B cell (primary cell): ENCODE measurements around the gene RPS5. TPM values are rescaled to one million over a fixed set of nuclear protein-coding genes. Genes with fewer than 3 reads are reported as not detected.
"Not testable (repeated sequence)": the region's sequence is repeated elsewhere in the genome, so short reads cannot be mapped to it uniquely, and the experiment has no call there.

ENCODE experiments used
- ATAC-seq: fragments of 200-7000 bp; cut with Tn5 transposase; one replicate; pipeline ENCODE4 v1.10.0; 2021; ENCODE audit warnings: low read depth, mild to moderate bottlenecking, moderate number of reproducible peaks, moderate library complexity
- CTCF ChIA-PET: fragments of 350-600 bp; sonication (Branson Sonifier 250); formaldehyde crosslinking; loops from one replicate; lab custom pipeline; 2021; ENCODE audit warnings: antibody characterized with exemption, inconsistent platforms; lab: Charles Lee
- POLR2A ChIA-PET: fragments of 350-600 bp; sonication (Branson Sonifier 250); formaldehyde crosslinking; loops from one replicate; lab custom pipeline; 2021; ENCODE audit warnings: antibody characterized with exemption; lab: Charles Lee
- DNase-seq: peaks from one replicate; pipeline ENCODE4 v3.0.0; 2013
- H2AFZ ChIP-seq: 2 replicates; pipeline ENCODE4 v1.6.1; 2012; ENCODE audit warnings: mild to moderate bottlenecking, low read depth, low read length; ENCODE audit not compliant: insufficient read depth, poor library complexity, severe bottlenecking
- H3K27ac ChIP-seq, 2 donors: 1 replicate in 1 of 2; 2 replicates in 1 of 2; pipeline ENCODE4 v1.5.1; 2012 to 2013; ENCODE audit warnings: low read length in 2 of 2, mild to moderate bottlenecking in 2 of 2, moderate library complexity in 1 of 2
- H3K27me3 ChIP-seq, 4 experiments: fragments of 200-600 bp in 1 of 4; sonication (generic) in 1 of 4; replicated peaks in 1 of 4; 1 replicate in 2 of 4; 2 replicates in 2 of 4; pipeline versions ENCODE4 v1.6.1 to v1.7.0; 2013 to 2016; ENCODE audit warnings: low read length in 3 of 4, mild to moderate bottlenecking in 2 of 4, mixed read lengths in 1 of 4, moderate library complexity in 1 of 4; ENCODE audit not compliant: insufficient read depth in 4 of 4, control insufficient read depth in 3 of 4; ENCODE audit errors: control extremely low read depth in 1 of 4
- H3K36me3 ChIP-seq, 2 experiments: replicated peaks in 1 of 2; 1 replicate in 1 of 2; 2 replicates in 1 of 2; pipeline versions ENCODE4 v1.6.1 to v1.7.1; 2013; ENCODE audit warnings: low read length in 1 of 2; ENCODE audit not compliant: insufficient read depth in 2 of 2, control insufficient read depth in 1 of 2; ENCODE audit errors: control extremely low read depth in 1 of 2, extremely low read depth in 1 of 2
- H3K4me1 ChIP-seq, 2 donors: fragments of 200-600 bp in 1 of 2; sonication (generic) in 1 of 2; 1 replicate in 1 of 2; 2 replicates in 1 of 2; pipeline versions ENCODE4 v1.5.1 to v1.6.1; 2013 to 2017; ENCODE audit warnings: low read length in 2 of 2; ENCODE audit not compliant: control insufficient read depth in 2 of 2, insufficient read depth in 2 of 2
- H3K4me2 ChIP-seq: replicated peaks from 2 replicates; pipeline ENCODE3; 2012; ENCODE audit warnings: mild to moderate bottlenecking, low read depth, low read length; ENCODE audit not compliant: poor library complexity, severe bottlenecking
- H3K4me3 ChIP-seq, 5 experiments: fragments of 200-600 bp in 1 of 5; sonication (generic) in 1 of 5; 1 replicate in 3 of 5; 2 replicates in 2 of 5; pipeline versions ENCODE4 v1.5.1 to v1.7.0; 2011 to 2016; ENCODE audit warnings: low read length in 4 of 5, mild to moderate bottlenecking in 4 of 5, low read depth in 2 of 5, control low read depth in 1 of 5, moderate library complexity in 1 of 5; ENCODE audit not compliant: insufficient read depth in 1 of 5; ENCODE audit errors: control extremely low read depth in 1 of 5, extremely low read depth in 1 of 5
- H3K79me2 ChIP-seq: fragments of 200-600 bp; sonication (generic); one replicate; pipeline ENCODE4 v1.6.0; 2016; ENCODE audit warnings: low read length; ENCODE audit not compliant: control insufficient read depth, insufficient read depth
- H3K9ac ChIP-seq: fragments of 200-600 bp; sonication (generic); 2 replicates; pipeline ENCODE4 v1.6.1; 2017; ENCODE audit warnings: mild to moderate bottlenecking, low read length, moderate library complexity
- H3K9me3 ChIP-seq, 3 donors: one replicate each; pipeline versions ENCODE4 v1.6.1 to v1.7.1; 2013; ENCODE audit warnings: low read length in 2 of 3; ENCODE audit not compliant: control insufficient read depth in 2 of 3, insufficient read depth in 1 of 3; ENCODE audit errors: control extremely low read depth in 1 of 3
- H4K20me1 ChIP-seq: 2 replicates; pipeline ENCODE4 v1.6.0; 2012; ENCODE audit warnings: mild to moderate bottlenecking, low read length; ENCODE audit not compliant: insufficient read depth, control insufficient read depth, poor library complexity, severe bottlenecking
- H3K27ac Mint-ChIP-seq: one replicate; pipeline ENCODE4 v1.8.0; 2021; ENCODE audit warnings: mixed read lengths
- H3K27me3 Mint-ChIP-seq: one replicate; pipeline ENCODE4 v1.8.0; 2021; ENCODE audit warnings: mixed read lengths
- H3K4me1 Mint-ChIP-seq: one replicate; pipeline ENCODE4 v1.8.0; 2021; ENCODE audit warnings: mixed read lengths
- H3K4me3 Mint-ChIP-seq: one replicate; pipeline ENCODE4 v1.8.0; 2021; ENCODE audit warnings: mixed read lengths
- H3K9me3 Mint-ChIP-seq: one replicate; pipeline ENCODE4 v1.8.0; 2022; ENCODE audit warnings: mixed read lengths; ENCODE audit not compliant: insufficient read depth
- CTCF ChIP-seq: fragments of 200-600 bp; IDR thresholded peaks from one replicate; pipeline ENCODE4 v1.8.0; 2022; ENCODE audit warnings: antibody characterized with exemption, mild to moderate bottlenecking
- EZH2 ChIP-seq: IDR thresholded peaks from 2 replicates; pipeline ENCODE4 v1.6.1; 2012; ENCODE audit warnings: borderline replicate concordance, low read depth, mild to moderate bottlenecking, moderate library complexity, low read length; ENCODE audit not compliant: insufficient read depth, poor library complexity, severe bottlenecking
- WGBS: methylation state at CpG from one replicate; pipeline ENCODE4 v1.1.5; 2013; ENCODE audit warnings: missing lambda C conversion rate; ENCODE audit not compliant: insufficient coverage; 5-methylcytosine and 5-hydroxymethylcytosine counted together
- intact Hi-C: fragments of 100-400 bp; cut with micrococcal nuclease; formaldehyde crosslinking; loops from one replicate; pipeline ENCODE4 v1.10.0; 2022
- polyA plus RNA-seq: library from polyadenylated mRNA; depleted of rRNA; stranded (reverse); fragments of >200 nt; gene quantifications from 2 replicates; pipeline ENCODE4 v1.2.3, GENCODE V29; 2012
- total RNA-seq, 2 donors: library from RNA; stranded (reverse); fragments of 120-200 nt in 1 of 2; gene quantifications; 1 replicate in 1 of 2; 2 replicates in 1 of 2; pipeline versions ENCODE4 v1.2.3 to v1.2.4, GENCODE V29; 2013 to 2022

The RPS5 gene
- total and polyA plus RNA-seq, 2 donors (not counting 1 experiment from before 2014, with no cell fraction given) = 1,311 to 4,330 TPM

DNA sequence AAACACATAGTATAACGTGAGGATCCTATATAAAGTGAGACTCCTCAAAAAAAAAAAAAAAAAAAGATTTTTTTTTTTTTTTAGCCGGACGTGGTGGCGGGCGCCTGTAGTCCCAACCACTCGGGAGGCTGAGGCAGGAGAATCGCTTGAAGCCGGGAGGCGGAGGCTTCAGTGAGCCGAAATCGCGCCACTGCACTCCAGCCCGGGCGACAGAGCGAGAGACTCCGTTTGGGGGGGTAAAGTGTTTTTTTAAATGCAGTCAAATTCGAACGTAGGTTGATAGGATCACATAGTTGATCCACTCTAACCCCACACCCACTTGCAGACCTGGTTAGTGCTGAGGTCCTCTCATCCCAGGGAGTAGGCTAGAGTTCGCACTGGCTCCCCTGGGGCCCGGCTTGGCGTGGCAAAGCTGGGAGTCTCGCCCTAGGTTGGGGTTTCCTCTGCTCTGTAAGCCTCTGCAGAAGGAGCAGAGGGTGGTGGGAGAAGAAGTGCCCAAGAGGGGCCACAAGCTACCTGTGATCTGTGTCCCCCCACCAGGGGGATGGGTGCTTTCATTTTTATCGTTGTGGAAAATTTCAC, 14.9 kb downstream of the RPS5 start:
- no peaks in the 10 kb centered on the region for H3K36me3 ChIP-seq
- ATAC-seq (no peak), DNase-seq (peak; percentile 32)
- H3K27me3 ChIP-seq = peaks cover 0 to 17% (median 6%) of the 10 kb centered on the region in 4 experiments
- H2AFZ ChIP-seq = peak overlapping the region; percentile 77
- H3K4me1 ChIP-seq = peaks cover 6 to 15% of the 10 kb centered on the region in 2 donors
- no peaks in the 10 kb centered on the region for H3K9me3 Mint-ChIP-seq
- H3K4me2 ChIP-seq = peak overlapping the region; percentile 99
- peak overlapping the region; percentile 62 to 87 for H3K27ac ChIP-seq
- peaks cover 14% of the 10 kb centered on the region for H3K4me1 Mint-ChIP-seq
- ChIA-PET POLR2A (interaction anchor here (0.7 kb wide), 2 partner anchors 22 to 166 kb away, joined by 5 to 6 read pairs; no protein-coding TSS in a partner anchor), CTCF (no interaction called here)
- H3K27me3 Mint-ChIP-seq = peaks cover 3% of the 10 kb centered on the region
- H3K79me2 ChIP-seq = peaks cover 2% of the 10 kb centered on the region
- H3K4me3 ChIP-seq = peak overlapping the region; percentile 21 to 68 (median 64)
- H3K9me3 ChIP-seq = peaks cover 0 to 7% (median 0%) of the 10 kb centered on the region in 3 donors
- peak overlapping the region; percentile 70 for H3K9ac ChIP-seq
- no peak overlapping the region for H3K27ac Mint-ChIP-seq
- no peaks in the 10 kb centered on the region for H4K20me1 ChIP-seq
- TF ChIP-seq EZH2 (no peak), CTCF (no peak)
- intact Hi-C loops = loop anchor here (1.0 to 2.0 kb wide), 10 partner anchors 15 to 219 kb away; partner anchors contain the start of genes ERVK3-1, MZF1, RPS5 and ZNF132
- H3K4me3 Mint-ChIP-seq = peak overlapping the region; percentile 89
- WGBS = 33% methylated on average over 11 of the region's 23 CpGs

DNA sequence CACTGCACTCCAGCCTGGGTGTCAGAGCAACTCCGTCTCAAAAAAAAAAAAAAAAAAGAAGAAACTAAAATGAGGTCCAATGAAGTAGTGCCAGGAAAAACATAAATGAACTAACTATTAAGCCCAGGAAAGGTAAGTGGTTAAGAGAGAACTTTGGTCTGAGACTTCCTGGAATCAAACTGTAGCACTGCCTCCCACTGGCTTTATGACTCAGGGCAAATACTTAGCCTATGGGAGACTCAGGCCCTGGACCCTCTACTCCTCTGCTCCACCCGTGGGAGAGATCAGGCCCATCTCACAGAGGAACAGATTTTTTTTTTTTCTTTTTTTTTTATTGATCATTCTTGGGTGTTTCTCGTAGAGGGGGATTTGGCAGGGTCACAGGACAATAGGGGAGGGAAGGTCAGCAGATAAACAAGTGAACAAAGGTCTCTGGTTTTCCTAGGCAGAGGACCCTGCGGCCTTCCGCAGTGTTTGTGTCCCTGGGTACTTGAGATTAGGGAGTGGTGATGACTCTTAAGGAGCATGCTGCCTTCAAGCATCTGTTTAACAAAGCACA, 16.9 kb downstream of the RPS5 start:
- POLR2A ChIA-PET, H3K9me3 ChIP-seq, H3K27ac ChIP-seq, H3K9ac ChIP-seq, intact Hi-C loops, H3K36me3 ChIP-seq, H3K27me3 ChIP-seq, H2AFZ ChIP-seq, H3K9me3 Mint-ChIP-seq, ATAC-seq, H3K4me2 ChIP-seq, H4K20me1 ChIP-seq, CTCF ChIA-PET, H3K4me3 ChIP-seq, H3K79me2 ChIP-seq, DNase-seq, H3K4me3 Mint-ChIP-seq, H3K27ac Mint-ChIP-seq, H3K27me3 Mint-ChIP-seq: not testable (repeated sequence)
- WGBS = no CpG with 5 or more reads among the region's 5 CpGs
- peaks cover 32% of the 10 kb centered on the region for H3K4me1 Mint-ChIP-seq
- H3K4me1 ChIP-seq = peaks cover 14 to 29% of the 10 kb centered on the region in 2 donors
